ENCODE data around the gene PICALM. TPM values are rescaled to one million over a fixed set of nuclear protein-coding genes. Genes with fewer than 3 reads are reported as not detected.

PICALM gene
- total and polyA plus RNA-seq, 2 of the 8 experiments (the other 6 are each of a cell fraction or from before 2014, with no cell fraction given), result 69.4 to 71.3 TPM

DNA sequence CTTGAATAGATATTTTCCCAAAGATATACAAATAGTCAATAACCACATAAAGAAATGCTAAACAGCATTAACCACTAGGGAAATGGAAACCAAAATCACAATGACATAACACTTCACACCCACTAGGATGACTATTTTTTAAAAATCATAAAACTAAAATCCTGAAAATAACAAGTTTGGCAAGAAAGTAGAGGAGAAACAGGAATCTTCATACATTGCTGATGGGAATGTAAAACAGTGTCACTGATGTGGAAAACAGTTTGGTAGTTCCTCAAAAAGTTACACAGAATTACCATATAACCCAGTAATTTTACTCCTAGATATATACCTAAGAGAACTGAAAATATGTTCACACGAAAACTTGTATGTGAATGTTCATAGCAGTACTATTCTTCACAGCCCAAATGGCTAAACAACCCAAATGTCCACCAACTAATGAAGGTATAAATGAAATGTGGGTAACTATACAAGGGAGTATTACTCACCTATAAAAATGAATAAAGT, 12.5 kb downstream of the PICALM start:
- H3K18ac ChIP-seq (ENCODE audit: extremely low read depth, low read length), result no peak overlapping the region
- no peak overlapping the region for H4K91ac ChIP-seq (replicated peaks; ENCODE audit: insufficient read length, low read length)
- H3K4me2 ChIP-seq (ENCODE audit: insufficient read depth in 1 of 2, low read depth in 2 of 2, low read length in 2 of 2), result no peak overlapping the region
- ChIA-PET CTCF (ENCODE audit: partially characterized antibody) (no interaction called here), POLR2A (ENCODE audit: partially characterized antibody) (no interaction called here)
- DNase-seq (ENCODE audit: low read depth in 1 of 2, low spot score in 2 of 2) (no peak), FAIRE-seq (no peak)
- H3K79me1 ChIP-seq (ENCODE audit: low read depth, low read length), result peaks cover 3% of the 10 kb centered on the region; the same call in 1 of the 2 replicates
- H2BK120ac ChIP-seq (replicated peaks; ENCODE audit: low read depth, low read length), result no peak overlapping the region
- H2BK5ac ChIP-seq (ENCODE audit: low read depth, low read length), result no peak overlapping the region
- H2AK5ac ChIP-seq (ENCODE audit: low read depth, low read length), result no peak overlapping the region
- H3K14ac ChIP-seq (ENCODE audit: insufficient read length), result no peak overlapping the region
- peaks cover 8 to 11% of the 10 kb centered on the region in 2 experiments for H4K20me1 ChIP-seq (replicated peaks in 1 of 2; ENCODE audit: control insufficient read depth in 1 of 2, insufficient read depth in 2 of 2, low read length in 2 of 2)
- no peaks in the 10 kb centered on the region for H3K9me3 ChIP-seq (ENCODE audit: insufficient read depth in 2 of 2, low read depth in 1 of 2, low read length in 1 of 2)
- no peaks in the 10 kb centered on the region for H3K36me3 ChIP-seq (ENCODE audit: control insufficient read depth in 2 of 4, insufficient read depth in 4 of 4, low read length in 3 of 4)
- H2BK15ac ChIP-seq (ENCODE audit: low read length), result no peak overlapping the region
- peaks cover 22 to 99% of the 10 kb centered on the region in 2 experiments for H3K79me2 ChIP-seq (ENCODE audit: control insufficient read depth in 1 of 2, insufficient read depth in 2 of 2, low read length in 2 of 2)
- no peak overlapping the region for H3K9ac ChIP-seq (replicated peaks in 1 of 4; ENCODE audit: extremely low read depth in 1 of 4, low read depth in 3 of 4, low read length in 3 of 4)
- no peak overlapping the region for H3K27ac ChIP-seq (ENCODE audit: low read depth, low read length)
- H2AFZ ChIP-seq (ENCODE audit: low read length), result no peak overlapping the region
- no peak overlapping the region for H3K4me3 ChIP-seq (ENCODE audit: extremely low read depth in 1 of 4, insufficient read depth in 2 of 4, low read depth in 3 of 4, low read length in 4 of 4)
- H3K23me2 ChIP-seq (ENCODE audit: low read depth, low read length), result no peaks in the 10 kb centered on the region; the same call in 1 of the 2 replicates
- no peak overlapping the region for H4K5ac ChIP-seq (ENCODE audit: insufficient read length, low read depth, low read length)
- H3K4ac ChIP-seq (replicated peaks; ENCODE audit: insufficient read length, low read depth, low read length), result no peak overlapping the region
- no peaks in the 10 kb centered on the region for H3K27me3 ChIP-seq (replicated peaks in 1 of 4; ENCODE audit: control insufficient read depth in 3 of 4, extremely low read depth in 1 of 4, insufficient read depth in 3 of 4, low read length in 3 of 4)
- WGBS, 2 experiments (ENCODE audit: extremely low coverage in 1 of 2, insufficient coverage in 1 of 2, insufficient read length in 1 of 2, insufficient replicate concordance in 2 of 2, low coverage in 1 of 2, low lambda C conversion rate in 2 of 2, missing lambda C conversion rate in 1 of 2), result 91% methylated on average over 1 of the region's 1 CpG; no CpG with 5 or more reads in 1 of the 2 experiments
- no peak overlapping the region for H4K8ac ChIP-seq (ENCODE audit: extremely low read depth, insufficient read depth, low read length)
- no peaks in the 10 kb centered on the region for H3K4me1 ChIP-seq (replicated peaks in 1 of 4; ENCODE audit: control insufficient read depth in 3 of 4, insufficient read depth in 4 of 4, low read length in 3 of 4)
- no peak overlapping the region for H2BK20ac ChIP-seq (ENCODE audit: low read length)
- no peak overlapping the region for H2BK12ac ChIP-seq (ENCODE audit: low read depth, low read length)
- no peak overlapping the region for H3K56ac ChIP-seq (replicated peaks; ENCODE audit: insufficient read length, low read depth, low read length)
- H3K23ac ChIP-seq (ENCODE audit: insufficient read length), result no peak overlapping the region
- TF ChIP-seq, protein P1, sequence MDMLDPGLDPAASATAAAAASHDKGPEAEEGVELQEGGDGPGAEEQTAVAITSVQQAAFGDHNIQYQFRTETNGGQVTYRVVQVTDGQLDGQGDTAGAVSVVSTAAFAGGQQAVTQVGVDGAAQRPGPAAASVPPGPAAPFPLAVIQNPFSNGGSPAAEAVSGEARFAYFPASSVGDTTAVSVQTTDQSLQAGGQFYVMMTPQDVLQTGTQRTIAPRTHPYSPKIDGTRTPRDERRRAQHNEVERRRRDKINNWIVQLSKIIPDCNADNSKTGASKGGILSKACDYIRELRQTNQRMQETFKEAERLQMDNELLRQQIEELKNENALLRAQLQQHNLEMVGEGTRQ (IDR thresholded peaks at IDR 0.05; ENCODE audit: low read length), result no peak
- TF ChIP-seq HDAC2 (IDR thresholded peaks at IDR 0.05; ENCODE audit: borderline replicate concordance in 1 of 2, low read depth in 2 of 2, low read length in 2 of 2) (no peak), MAFK (IDR thresholded peaks at IDR 0.05; ENCODE audit: low read depth, low read length) (no peak), TEAD4 (IDR thresholded peaks at IDR 0.05; ENCODE audit: low read depth, low read length) (no peak), BRCA1 (IDR thresholded peaks at IDR 0.05; ENCODE audit: low read depth, low read length) (no peak), SP2 (IDR thresholded peaks at IDR 0.05; ENCODE audit: low read length) (no peak), SRF (IDR thresholded peaks at IDR 0.05; ENCODE audit: low read depth, low read length) (no peak), SAP30 (IDR thresholded peaks at IDR 0.05; ENCODE audit: insufficient read depth, insufficient replicate concordance, low read length) (no peak), CBX5 (IDR thresholded peaks at IDR 0.05; ENCODE audit: low read depth, low read length) (no peak), EZH2 (IDR thresholded peaks at IDR 0.05; ENCODE audit: low read depth, low read length, severe bottlenecking) (no peak), SP1 (IDR thresholded peaks at IDR 0.05; ENCODE audit: low read depth, low read length) (no peak), CBX8 (IDR thresholded peaks at IDR 0.05; ENCODE audit: borderline replicate concordance, low read depth, low read length) (no peak), CEBPB (IDR thresholded peaks at IDR 0.05; ENCODE audit: low read depth, low read length) (no peak)

All from H1 (cell line).